Neural progenitor cell (in vitro differentiated cells): ENCODE results near the gene CAMK1G.

ENCODE experiments used
- EZH2 ChIP-seq: fragments of 200-600 bp; sonication (generic); IDR thresholded peaks from 2 replicates; pipeline ENCODE4 v1.6.1; 2017; ENCODE audit warnings: antibody characterized with exemption, mild to moderate bottlenecking, moderate library complexity
- EZH2phosphoT487 ChIP-seq: fragments of 200-600 bp; sonication (generic); IDR thresholded peaks from 2 replicates; pipeline ENCODE4 v1.6.1; 2017; ENCODE audit warnings: antibody characterized with exemption
- TF ChIP-seq, protein P1 (sequence below): fragments of 200-600 bp; sonication (generic); IDR thresholded peaks from 2 replicates; pipeline ENCODE4 v1.5.1; 2017; ENCODE audit warnings: antibody characterized with exemption, mild to moderate bottlenecking

DNA sequence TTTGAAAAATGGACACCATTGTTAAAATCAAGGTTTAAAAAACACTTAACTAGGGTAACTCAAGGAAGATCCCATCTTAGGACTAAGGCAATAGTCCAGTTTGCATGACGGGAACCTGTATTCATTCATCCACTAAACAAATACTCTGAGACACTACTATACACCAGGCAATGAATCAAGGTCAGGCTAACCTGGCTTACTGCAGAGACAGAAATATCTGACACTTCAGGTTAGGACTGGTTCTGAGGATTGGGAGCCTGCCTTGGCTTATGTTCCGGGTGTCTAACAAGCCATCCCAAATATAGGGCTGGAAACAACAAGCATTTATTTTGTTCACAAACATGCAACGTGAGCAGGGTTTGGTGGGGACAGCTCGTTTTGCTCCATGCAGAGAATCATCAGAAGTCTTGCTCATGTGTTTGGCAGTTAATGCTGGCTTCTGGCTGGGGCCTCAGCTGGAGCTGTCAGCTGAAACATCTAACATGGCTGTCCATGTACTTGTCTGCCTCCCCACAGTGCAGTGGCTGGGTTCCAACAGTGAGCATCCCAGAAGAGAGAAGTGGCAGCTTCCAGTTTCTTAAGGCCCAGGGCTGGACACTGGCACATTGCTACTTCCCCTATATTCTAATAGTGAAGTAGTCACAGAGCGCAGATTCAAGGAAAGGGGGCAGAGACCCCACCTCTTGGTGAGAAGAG is 37.0 kb upstream of the CAMK1G start:
- TF ChIP-seq, protein P1, sequence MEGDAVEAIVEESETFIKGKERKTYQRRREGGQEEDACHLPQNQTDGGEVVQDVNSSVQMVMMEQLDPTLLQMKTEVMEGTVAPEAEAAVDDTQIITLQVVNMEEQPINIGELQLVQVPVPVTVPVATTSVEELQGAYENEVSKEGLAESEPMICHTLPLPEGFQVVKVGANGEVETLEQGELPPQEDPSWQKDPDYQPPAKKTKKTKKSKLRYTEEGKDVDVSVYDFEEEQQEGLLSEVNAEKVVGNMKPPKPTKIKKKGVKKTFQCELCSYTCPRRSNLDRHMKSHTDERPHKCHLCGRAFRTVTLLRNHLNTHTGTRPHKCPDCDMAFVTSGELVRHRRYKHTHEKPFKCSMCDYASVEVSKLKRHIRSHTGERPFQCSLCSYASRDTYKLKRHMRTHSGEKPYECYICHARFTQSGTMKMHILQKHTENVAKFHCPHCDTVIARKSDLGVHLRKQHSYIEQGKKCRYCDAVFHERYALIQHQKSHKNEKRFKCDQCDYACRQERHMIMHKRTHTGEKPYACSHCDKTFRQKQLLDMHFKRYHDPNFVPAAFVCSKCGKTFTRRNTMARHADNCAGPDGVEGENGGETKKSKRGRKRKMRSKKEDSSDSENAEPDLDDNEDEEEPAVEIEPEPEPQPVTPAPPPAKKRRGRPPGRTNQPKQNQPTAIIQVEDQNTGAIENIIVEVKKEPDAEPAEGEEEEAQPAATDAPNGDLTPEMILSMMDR, result no peak
- TF ChIP-seq EZH2 (no peak), EZH2phosphoT487 (no peak)
